HCEC 1CT (cell line): Measurements from ENCODE around the gene USP47.

Source experiments
- DNase-seq: peaks from one replicate; pipeline ENCODE4 v3.0.0-alpha.2; 2017

USP47 gene, protein sequence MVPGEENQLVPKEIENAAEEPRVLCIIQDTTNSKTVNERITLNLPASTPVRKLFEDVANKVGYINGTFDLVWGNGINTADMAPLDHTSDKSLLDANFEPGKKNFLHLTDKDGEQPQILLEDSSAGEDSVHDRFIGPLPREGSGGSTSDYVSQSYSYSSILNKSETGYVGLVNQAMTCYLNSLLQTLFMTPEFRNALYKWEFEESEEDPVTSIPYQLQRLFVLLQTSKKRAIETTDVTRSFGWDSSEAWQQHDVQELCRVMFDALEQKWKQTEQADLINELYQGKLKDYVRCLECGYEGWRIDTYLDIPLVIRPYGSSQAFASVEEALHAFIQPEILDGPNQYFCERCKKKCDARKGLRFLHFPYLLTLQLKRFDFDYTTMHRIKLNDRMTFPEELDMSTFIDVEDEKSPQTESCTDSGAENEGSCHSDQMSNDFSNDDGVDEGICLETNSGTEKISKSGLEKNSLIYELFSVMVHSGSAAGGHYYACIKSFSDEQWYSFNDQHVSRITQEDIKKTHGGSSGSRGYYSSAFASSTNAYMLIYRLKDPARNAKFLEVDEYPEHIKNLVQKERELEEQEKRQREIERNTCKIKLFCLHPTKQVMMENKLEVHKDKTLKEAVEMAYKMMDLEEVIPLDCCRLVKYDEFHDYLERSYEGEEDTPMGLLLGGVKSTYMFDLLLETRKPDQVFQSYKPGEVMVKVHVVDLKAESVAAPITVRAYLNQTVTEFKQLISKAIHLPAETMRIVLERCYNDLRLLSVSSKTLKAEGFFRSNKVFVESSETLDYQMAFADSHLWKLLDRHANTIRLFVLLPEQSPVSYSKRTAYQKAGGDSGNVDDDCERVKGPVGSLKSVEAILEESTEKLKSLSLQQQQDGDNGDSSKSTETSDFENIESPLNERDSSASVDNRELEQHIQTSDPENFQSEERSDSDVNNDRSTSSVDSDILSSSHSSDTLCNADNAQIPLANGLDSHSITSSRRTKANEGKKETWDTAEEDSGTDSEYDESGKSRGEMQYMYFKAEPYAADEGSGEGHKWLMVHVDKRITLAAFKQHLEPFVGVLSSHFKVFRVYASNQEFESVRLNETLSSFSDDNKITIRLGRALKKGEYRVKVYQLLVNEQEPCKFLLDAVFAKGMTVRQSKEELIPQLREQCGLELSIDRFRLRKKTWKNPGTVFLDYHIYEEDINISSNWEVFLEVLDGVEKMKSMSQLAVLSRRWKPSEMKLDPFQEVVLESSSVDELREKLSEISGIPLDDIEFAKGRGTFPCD (N-terminal part only)

DNA sequence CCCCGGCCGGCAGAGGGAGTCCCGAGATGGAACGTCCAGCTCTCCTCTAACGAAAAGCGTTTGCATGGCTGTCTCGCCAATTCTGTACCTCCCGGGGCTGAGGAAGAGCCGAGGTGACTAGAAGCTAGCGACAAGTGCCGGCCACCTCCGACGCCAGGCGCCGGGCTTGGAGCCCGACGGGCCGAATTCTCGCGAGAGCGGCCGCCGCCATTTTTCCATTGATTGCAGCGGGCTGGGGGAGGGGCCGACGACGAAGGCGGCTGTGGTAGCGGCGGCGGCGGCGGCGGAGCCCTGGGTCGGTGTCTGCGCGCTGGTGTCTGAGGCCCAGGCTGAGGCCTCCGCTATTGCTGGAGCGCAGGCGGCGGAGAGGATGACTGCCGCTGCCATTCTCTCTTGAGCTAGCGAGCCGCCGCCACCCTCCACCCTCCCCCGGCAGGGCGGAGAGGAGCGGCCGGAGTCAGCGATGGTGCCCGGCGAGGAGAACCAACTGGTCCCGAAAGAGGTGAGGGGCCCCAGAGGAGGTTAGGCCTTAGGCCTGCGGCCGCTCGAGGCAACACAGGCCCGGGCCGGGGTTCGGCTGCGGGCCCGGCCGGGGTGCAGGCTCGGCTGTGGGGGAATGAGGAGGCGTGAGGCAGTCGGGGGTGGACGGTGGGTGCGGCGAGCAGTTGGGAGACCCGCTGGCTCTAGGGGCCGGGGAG is at the start of gene USP47:
Gene USP47, plus strand, starts transcription at position 250 of the 698 bp plus-strand sequence. Its CDS starts 214 bp downstream, at position 464.
- peak; percentile 84 for DNase-seq

DNA sequence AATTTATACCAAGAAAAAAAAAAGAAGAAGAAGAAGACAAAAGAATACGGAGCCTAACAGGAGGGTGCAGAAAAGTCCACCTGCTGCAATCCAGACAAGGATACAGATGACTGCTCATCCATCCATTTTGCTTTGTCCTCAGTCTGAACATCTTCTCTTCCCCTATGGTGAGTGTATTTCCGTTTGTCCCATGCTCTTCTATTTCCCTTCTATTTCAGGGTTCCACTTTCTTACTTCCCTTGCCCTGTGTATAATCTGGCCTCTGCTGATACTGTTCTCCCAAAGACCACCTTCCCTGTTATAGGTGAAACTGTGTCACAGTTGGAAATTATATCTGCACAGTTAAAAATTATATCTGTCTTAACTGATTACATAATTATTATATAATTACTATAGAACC is 48.7 kb upstream of the USP47 start:
- DNase-seq = no peak

DNA sequence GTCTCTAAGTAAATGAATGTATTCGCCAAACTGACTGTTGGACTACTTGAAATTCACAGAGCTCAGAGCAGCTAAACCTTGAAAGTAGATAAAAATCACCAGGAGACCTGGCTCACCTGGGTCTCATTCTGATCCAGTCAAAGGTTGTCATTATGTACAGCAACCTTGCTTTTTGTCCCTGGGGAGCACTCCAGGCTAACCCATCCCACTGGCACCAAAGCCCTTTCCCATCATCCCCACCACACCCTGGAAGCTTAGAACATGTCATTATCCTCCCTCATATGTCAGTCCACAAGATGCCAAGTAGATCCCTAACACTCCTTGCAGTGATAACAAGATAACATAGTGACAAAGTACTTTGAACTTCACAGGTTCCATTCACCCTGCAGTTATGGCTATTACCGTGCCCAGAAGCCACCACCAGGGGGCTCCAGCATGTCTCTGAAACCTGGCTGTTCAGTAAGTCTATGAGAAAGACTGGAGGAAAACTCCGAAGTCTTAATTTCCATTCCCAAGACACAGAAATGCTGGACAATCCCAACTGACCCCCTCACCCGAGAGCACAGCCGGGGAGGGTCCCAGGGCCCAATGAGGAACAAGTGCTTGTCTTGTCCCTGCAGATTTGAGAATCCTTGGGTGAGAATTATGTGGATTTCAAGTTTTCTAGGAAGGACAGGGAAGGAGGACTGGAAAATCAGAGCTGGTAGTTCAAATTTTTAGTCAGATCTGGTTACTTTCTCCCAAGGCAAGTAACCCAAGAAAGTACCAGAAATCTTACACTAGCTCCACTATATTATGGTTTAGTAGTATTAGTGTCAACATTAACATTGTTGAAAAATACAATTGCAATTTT is 43.0 kb upstream of the USP47 start:
- peak; percentile 56 for DNase-seq

DNA sequence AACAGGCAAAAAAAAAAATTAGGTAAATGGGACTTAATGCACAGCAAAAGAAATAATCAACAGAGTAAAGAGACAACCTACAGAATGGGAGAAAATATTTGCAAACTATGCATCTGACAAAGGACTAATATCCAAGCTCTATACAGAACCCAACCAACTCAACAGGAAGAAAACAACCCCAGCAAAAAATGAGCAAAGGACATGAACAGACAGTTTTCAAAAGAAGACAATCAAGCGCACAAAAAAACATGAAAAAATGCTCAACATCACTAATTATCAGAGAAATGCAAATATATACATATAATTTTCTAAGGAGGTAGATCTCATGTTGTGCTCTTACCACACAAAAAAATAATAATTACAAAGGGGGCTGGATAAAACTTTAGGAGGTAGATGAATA is 36.5 kb upstream of the USP47 start:
- no peak for DNase-seq

DNA sequence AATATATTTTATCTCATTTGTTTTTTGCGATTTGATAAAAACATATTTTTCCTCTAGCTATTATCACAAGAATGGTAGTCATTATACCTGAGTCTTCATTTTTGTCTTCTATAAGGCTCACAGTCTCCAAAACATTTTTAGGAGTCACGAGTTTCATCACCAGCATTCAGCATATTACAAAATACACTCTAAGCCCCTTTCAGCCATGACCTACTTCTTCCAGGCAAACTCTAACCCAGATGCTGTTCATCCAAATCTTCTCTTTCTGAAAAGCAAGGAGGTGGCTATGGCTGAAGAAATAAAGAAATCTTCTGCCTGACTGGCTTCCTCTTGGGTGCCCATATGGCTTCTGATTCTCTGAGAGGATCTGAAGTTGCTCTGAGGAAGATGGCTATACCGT is 35.7 kb upstream of the USP47 start:
- no peak for DNase-seq

DNA sequence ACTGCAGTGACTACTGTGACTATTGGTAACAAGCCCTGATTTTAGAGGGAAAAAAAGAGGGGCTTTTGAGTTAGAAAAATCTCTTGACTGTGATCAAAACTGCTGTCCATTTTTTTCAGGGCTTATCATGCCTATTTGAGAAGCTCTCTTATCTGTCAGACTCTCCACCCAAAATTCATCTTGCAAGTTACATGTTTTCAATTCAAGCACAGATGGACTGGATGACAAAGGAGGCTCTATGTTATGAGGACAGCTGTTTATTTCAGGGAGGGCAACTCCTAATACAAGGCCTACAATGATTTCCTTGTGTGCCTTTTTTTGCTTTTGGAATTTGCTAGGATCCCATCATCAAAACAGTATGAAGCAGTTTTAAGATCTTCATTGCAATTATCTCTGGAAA is 35.2 kb upstream of the USP47 start:
- no peak for DNase-seq

DNA sequence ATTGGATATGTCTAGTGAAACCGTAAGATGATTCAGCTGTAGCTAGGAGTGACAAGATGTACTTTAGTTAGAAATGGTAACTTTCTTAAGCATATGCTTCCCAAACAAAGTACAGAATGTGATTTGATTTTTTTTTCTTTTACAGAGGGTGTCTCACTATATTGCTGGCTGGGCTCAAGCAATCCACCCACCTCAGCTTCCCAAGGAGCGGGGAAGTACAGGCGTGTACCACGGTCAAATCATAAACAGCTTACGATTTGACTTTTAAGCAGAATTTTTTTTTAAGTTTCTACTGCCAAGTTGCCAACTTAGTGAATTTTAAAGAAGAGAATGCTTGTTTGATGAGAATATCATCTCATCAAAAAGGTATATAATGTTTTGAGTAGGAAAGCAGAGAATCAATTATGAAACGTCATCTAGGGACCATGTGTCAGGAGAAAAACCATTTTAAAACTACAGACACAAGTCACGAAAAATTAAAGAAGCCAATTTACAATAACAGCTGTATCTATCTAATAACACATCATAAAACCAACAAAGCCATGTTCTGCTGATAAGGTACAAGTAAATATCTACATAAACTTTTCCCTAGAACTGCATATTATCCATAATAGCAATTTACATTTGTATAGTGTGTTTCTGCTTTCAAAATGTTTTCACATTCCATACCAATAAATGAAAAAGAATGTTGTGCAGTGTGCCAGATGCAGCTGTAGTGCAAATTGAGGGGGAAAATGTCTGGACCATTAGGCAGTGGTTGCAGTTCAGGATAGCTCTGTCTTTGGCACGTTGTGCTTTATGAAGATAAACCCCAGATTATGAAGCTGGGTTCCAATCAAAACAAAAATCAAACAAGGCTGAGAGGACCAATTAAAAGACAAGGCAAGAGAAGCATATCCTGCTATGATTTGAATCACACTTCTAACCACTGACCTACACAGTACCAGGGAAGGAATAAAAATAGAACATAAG is 33.7 kb upstream of the USP47 start:
- DNase-seq = no peak

DNA sequence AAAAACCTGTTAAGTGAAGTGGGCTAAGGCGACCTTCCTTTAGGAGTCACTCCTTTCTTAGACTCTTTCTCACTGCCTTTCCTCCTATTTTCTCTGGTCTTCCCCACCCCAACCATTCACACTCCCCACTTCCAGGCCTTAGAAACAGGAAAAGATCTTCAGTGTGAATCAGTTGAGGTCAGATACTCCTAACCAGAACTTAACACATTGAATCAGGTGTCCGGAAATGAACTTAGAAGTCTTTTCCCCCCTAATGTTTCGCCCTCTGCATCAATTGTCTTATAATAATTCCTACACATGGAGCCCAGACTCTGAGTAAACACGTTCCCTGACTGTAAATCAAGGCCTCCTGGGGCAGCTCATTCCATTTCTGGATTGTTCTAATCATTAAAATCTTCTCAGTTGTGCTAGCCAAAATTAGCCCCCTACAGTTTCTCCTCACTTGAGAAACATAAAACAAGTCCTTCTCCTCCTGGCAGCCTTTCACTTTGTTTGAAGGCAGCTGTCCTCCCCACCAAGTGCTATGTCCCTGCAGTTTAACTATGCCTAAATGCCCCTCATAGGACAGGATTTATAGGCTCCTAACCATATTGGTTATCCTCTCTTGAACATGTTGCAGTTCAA is 32.7 kb upstream of the USP47 start:
- no peak for DNase-seq

DNA sequence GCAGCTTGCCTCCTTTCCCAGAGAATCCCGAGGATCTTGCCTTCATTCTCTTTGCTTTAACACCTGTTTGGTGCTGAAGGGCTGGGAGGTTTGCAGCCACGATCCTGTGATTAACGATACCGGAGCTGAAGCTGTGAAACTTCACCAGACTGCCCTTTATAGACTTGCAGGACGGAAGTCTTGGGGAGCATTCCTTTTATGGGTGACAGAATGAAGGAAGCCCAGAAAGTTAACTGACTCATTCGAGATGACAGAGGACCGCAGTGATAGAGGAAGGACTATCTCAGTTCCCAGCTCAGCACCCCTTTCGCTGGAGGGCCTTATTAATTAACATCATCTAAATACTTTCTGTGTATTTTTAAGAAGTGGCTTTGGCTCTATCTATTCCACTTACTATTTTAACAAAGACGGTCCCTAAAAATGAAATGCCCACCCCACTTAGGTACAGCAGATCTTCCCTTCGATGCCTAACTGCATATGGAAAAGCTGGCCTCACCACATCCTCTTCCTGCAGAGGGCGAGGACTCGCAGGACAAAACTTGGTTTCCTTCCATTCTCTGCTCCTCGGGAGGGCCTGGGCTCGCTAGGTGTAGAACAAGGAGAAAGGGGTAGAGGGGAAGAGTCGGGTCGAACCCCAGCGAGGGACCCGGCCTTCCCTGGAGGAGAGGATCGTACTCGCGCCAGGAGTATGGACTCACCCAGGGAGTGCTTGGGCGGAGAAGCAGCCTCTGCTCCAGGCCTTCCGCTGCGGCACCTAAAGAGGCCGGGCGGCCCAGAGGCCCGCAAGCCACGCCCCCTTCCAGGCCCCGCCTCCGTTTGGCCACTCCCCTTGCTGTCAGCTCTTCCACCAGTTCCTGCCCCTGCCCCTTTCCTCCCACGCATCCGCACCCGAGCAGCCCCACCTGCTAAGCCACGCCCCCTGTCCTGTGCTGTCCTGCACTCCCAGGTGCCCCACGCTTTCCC is 30.7 kb upstream of the USP47 start:
- DNase-seq = no peak

DNA sequence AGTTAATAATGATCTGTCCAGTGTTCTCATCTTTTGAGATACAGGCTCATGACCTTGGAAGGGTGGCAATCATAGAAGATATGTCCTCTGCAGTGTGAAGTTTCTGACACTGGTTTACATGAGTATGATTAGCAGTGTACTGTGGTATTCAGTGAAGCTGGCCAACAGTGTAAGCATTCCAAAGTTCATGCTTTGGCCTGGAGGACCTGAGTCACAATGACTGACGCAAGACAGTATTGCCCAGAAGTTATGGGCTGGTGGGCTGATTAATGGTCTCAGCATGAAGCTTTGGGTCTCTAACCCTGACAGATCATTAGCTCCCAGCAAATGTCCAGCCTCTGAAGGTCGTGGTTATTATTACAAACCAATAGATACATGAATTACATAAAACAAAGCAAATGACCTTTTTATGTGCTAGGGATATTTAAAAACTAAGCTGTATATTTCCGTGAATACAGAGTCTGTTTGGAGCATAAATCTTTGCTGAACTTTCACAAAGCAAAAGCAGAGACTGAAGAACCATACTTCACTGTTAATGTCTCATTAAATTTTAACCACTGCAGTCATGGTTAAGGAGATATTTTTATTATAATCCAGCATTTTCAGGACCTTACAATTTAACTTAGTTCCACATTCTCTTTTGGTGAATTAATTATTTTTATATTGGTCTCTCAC is 28.3 kb upstream of the USP47 start:
- peak; percentile 93 for DNase-seq

DNA sequence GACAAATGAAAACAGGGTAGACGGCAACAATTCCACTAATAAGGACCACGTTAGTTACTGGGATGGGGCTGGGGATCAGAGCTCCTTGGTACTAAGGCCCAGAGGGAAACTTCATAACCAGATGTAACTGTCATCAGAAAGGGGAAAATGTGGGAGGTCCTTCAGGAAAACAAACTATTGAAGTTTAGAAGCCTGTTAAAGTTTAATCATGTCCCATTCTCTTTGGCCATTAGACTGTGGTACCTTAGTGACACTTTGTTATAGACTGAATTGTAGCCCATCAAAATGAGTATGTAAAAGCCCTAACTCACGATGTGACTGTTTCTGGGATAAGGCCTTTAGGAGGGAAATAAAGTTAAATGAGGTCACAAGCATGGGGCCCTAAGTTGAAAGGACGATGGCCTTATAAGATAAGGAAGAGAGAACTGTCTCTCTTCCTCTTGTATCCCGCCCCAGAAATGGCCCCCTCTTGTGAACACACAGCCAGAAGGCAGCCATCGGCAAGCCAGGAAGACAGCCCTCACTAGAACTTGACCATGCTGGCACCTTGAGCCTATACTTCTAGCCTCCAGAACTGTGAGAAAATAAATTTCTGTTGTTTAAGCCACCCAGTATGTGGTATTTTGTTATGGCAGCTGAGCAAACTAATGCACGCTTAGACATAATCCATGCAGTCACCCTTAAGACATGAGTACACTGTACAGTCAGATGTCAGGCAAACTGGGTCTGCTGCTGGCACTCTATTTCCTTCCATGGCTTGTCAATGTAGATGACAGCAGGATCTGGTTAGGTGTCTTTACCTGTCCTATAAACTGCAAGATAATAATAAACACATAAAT is 26.9 kb upstream of the USP47 start:
- no peak for DNase-seq

DNA sequence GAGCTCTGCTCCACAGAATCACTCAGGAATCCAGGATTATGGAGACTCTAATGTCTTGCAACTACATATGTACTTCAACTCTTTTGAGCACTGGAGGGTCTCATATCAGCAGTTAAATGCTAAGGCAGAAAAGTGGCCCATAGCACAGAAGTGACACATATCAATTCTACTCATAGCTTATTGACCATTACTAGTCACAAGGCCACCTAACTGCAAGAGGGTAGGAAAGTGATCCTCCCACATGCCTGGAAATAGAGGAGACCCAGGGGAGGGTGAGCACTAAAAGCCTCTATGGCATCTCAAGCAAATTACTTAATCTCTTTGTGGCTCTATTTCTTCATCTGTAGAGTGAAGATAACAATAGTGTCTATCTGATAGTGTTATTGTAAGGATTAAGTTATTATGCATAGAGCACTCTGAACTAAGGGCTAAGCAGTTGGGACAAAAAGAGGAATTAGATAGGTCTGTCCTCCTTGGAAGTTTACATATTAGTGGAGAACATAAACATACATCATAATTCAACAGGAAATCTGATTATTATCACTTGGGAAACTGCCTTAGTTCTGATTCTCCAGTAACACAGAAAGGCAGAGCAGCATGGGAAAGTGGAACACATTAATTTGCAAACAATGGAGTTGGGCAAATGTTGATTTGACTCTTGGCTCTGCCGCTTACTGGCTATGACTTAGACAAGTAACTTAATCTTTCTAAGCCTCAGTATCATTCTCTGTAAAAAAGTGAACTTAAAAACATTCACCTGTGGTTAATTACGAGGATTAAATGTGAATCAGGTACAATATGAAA is 25.1 kb upstream of the USP47 start:
- DNase-seq = peak; percentile 35

DNA sequence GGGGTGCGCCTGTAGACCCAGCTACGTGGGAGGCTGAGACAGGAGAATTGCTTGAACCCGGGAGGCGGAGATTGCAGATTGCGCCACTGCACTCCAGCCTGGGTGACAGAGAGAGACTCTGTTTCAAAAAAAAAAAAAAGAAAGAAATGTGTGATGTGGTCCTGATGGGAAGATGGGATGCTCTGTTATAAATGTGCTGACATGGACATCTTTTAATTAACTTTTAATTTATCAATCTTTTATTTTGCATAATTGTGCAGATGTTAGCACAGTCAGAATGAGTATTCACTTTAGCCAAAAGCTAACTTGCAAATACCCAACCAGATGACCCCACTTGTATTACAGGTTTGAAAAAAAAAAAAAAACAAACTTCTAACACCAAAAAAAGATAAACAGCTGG is 23.8 kb upstream of the USP47 start:
- no peak for DNase-seq

DNA sequence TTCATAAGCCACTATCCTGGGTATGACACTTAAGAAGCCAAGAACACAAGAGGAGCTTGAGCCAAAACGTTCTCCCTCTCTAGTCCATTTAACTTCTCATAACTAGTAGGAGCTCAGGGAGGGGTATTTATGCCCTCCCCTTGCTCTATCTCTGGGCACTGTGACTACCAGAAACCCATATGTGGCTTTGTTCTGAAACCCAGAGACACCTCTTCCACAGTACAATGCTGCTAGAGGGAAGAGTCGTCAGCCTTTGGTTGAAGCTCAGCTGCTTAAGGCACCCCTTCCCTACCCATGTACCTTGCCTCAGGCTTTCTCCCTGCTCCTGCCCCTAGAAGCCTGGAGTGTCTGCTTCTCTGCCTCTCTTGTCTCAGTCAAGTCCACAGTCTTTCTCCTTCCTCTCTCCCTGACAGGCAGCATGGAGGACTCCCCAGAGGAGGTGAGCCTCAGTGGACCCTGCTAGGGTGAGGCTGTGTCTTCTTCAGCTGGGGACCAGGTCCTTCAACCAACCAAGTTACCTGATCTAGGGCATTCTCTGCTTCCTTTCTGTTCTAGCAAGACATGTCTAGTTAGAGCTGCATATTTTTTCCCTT is 23.1 kb upstream of the USP47 start:
- no peak for DNase-seq

DNA sequence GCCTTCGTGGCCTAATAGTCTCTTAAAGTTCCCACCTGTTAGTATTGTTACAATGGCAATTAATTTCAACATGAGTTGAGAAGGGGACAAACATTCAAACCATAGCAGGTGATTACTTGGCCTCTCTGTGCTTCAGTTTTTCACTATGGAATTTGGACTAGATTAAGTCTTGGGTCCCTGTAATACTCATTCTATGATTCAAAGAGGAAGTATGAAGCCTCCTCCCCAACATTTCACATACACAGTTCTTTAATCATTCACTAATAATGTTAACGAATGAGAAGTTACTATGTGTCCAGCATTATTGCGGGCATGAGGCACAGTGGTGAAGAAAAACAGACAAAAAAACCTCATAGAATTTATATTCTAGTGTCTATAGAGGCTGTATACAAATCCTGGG is 19.9 kb upstream of the USP47 start:
- no peak for DNase-seq

DNA sequence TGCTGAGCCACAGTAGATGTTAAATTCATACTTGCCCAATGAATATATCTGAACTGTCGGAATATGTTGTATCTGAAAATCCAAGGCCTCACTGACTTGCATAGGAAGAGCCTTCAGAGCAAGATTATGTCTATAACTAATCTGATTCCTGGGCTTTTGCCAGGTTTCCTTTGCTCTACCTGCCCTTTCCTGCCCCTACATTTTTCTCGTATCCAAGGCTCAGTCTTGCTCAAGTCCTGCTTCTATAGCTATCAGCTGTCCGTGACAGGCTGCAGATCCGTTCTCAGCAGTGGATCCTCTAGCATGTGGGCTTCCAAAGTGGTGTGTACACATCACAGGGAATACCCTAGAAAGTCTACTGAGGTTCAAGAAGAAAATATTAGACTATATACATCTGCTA is 18.8 kb upstream of the USP47 start:
- no peak for DNase-seq
